Upper lobe of right lung (tissue), 1 donor: ENCODE results near the gene LHX3. TPM values are rescaled to one million over a fixed set of nuclear protein-coding genes. Genes with fewer than 3 reads are reported as not detected.

Experiments used
- ATAC-seq: fragments of 200-7000 bp; cut with Tn5 transposase; one replicate; pipeline ENCODE4 v1.9.1; 2020; ENCODE audit warnings: mild to moderate bottlenecking, moderate library complexity
- DNase-seq: peaks from one replicate; pipeline ENCODE4 v3.0.0-alpha.2; 2020
- H3K27ac ChIP-seq: fragments of 200-600 bp; one replicate; pipeline ENCODE4 v1.8.0; 2022
- H3K27me3 ChIP-seq: fragments of 200-600 bp; one replicate; pipeline ENCODE4 v1.8.0; 2022; ENCODE audit warnings: mild to moderate bottlenecking
- H3K36me3 ChIP-seq: fragments of 200-600 bp; one replicate; pipeline ENCODE4 v1.8.0; 2022
- H3K4me1 ChIP-seq: fragments of 200-600 bp; one replicate; pipeline ENCODE4 v1.8.0; 2022
- H3K4me3 ChIP-seq: fragments of 200-600 bp; one replicate; pipeline ENCODE4 v1.8.0; 2022; ENCODE audit warnings: mild to moderate bottlenecking
- H3K9me3 ChIP-seq: fragments of 200-600 bp; one replicate; pipeline ENCODE4 v1.8.0; 2022
- intact Hi-C: fragments of 100-400 bp; cut with DNase I; formaldehyde crosslinking; loops from one replicate; pipeline ENCODE4 v1.11.0; 2022
- total RNA-seq: library from RNA; stranded (reverse); fragmentation: NEBNext Ultra II Directional; extraction: Animal tissue kit (Norgen Biotek cat#: 25700); gene quantifications from one replicate; pipeline ENCODE4 v1.2.1, GENCODE V29; 2021
- TF ChIP-seq, protein P1 (sequence below): fragments of 200-600 bp; IDR thresholded peaks from one replicate; pipeline ENCODE4 v1.8.0; 2022; ENCODE audit warnings: antibody characterized with exemption
- donor health status: DM: no; HTN: yes; CAD: no; lungs with severe emphysema.

The LHX3 gene
- total RNA-seq, 1 donor from 2014 or later, result not detected

DNA sequence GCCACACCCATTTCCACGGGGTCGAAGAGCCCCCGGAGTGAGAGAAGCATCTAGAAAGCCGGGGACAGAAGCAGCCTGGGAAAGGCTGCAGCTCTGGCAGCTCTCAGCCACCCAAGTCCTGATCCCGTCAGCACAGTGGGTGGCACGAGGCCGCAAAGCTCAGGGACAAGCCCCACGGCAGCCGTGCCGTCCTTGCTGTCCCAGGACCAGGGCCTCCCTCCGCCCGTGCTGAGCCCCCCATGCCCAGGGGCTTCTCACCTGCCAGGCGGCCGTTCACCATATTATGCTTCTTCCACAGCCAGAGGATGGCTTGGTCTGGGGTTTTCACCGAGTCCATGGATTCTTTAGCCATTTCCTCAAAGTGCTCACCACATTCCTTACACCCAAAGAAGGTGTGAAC, 6.1 kb upstream of the LHX3 start:
- Histone ChIP-seq H3K4me3 (no peak overlapping the region), H3K9me3 (no peaks in the 10 kb centered on the region), H3K27me3 (no peaks in the 10 kb centered on the region), H3K4me1 (no peaks in the 10 kb centered on the region), H3K27ac (no peak overlapping the region), H3K36me3 (peaks cover 18% of the 10 kb centered on the region)
- no peak for DNase-seq
- intact Hi-C loops, result no loop called here
- no peak for ATAC-seq
- TF ChIP-seq, protein P1, sequence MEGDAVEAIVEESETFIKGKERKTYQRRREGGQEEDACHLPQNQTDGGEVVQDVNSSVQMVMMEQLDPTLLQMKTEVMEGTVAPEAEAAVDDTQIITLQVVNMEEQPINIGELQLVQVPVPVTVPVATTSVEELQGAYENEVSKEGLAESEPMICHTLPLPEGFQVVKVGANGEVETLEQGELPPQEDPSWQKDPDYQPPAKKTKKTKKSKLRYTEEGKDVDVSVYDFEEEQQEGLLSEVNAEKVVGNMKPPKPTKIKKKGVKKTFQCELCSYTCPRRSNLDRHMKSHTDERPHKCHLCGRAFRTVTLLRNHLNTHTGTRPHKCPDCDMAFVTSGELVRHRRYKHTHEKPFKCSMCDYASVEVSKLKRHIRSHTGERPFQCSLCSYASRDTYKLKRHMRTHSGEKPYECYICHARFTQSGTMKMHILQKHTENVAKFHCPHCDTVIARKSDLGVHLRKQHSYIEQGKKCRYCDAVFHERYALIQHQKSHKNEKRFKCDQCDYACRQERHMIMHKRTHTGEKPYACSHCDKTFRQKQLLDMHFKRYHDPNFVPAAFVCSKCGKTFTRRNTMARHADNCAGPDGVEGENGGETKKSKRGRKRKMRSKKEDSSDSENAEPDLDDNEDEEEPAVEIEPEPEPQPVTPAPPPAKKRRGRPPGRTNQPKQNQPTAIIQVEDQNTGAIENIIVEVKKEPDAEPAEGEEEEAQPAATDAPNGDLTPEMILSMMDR, result no peak

DNA sequence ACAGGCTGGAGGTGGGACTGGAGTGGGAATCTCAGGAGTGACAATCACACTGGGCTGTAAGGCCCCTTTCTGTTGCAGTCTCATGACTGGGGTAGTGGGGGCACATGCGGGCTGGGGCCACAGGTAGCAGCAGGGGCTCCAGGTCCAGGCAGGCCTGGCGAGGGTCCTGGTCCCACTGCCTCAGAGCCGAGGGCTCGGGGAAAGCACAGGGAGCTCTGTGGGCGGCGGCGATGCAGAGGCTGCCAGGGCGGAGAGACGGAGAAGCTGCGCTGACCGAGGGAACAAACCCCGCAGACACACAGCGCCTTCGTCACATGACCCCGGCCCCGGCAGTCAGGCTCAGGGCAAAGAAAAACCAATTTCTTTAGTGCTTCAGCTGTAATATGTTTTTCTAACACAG, 5.3 kb upstream of the LHX3 start:
- DNase-seq, result no peak

DNA sequence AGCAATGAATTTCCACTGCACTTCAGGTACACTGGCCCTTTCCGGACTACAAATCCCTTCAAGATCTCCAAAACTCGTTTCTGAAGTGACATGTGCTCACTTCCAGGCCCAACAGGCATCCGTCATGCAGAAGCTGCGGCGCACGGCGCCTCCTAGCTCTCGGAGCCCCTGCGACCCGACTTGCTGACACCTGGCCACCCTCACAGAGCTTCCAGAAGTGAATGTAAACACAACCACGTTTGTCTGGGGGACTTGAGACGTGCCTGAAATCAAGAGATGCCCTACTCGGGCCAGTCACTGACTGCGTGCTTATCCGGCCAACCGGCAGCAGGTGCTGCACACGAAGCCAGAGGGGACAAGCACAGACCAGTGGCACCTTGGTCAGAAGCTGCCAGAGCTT, 4.9 kb upstream of the LHX3 start:
- Histone ChIP-seq H3K4me3 (no peak overlapping the region), H3K36me3 (peaks cover 8% of the 10 kb centered on the region), H3K27ac (no peak overlapping the region), H3K9me3 (no peaks in the 10 kb centered on the region), H3K4me1 (no peaks in the 10 kb centered on the region), H3K27me3 (peaks cover 8% of the 10 kb centered on the region)
- ATAC-seq, result no peak
- intact Hi-C loops, result no loop called here
- TF ChIP-seq, protein P1, result no peak
- DNase-seq, result no peak

More for the DNA sequence above, 5.3 kb upstream of the LHX3 start:
- Histone ChIP-seq H3K27me3 (peaks cover 3% of the 10 kb centered on the region), H3K9me3 (no peaks in the 10 kb centered on the region), H3K27ac (no peak overlapping the region), H3K36me3 (peaks cover 12% of the 10 kb centered on the region), H3K4me3 (no peak overlapping the region), H3K4me1 (no peaks in the 10 kb centered on the region)
- intact Hi-C loops, result no loop called here
- ATAC-seq, result no peak
- TF ChIP-seq, protein P1, result no peak

DNA sequence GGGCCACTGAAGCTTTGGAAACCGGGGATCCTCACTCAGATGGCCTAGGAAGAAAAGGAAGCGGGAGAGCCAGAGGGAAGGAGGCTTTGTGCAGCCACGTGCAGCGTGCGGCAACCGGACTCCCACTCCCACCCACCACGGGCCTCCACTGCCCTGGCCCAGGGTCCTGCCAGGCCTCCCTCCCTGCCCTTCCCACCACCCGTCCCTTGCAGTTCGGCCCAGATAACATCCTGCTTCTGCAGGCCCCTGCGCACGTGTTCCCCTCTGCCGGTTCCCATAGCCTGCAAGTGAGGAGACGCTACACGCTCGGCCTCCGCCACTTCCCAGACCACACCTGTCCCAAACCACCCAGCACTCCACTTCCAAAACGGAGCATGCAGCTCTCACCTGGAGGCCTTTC, 4.3 kb upstream of the LHX3 start:
- ATAC-seq (no peak), DNase-seq (no peak)
- Histone ChIP-seq H3K27me3 (peaks cover 14% of the 10 kb centered on the region), H3K36me3 (peaks cover 3% of the 10 kb centered on the region), H3K27ac (no peak overlapping the region), H3K9me3 (no peaks in the 10 kb centered on the region), H3K4me3 (no peak overlapping the region), H3K4me1 (no peaks in the 10 kb centered on the region)
- intact Hi-C loops, result no loop called here
- TF ChIP-seq, protein P1, result no peak

GRCh38 chr9:136208675-136209074, 3.7 kb upstream of the LHX3 start:
- TF ChIP-seq, protein P1, result no peak
- Histone ChIP-seq H3K27ac (no peak overlapping the region), H3K36me3 (no peaks in the 10 kb centered on the region), H3K4me3 (no peak overlapping the region), H3K27me3 (peaks cover 19% of the 10 kb centered on the region), H3K4me1 (no peaks in the 10 kb centered on the region), H3K9me3 (no peaks in the 10 kb centered on the region)
- no peak for DNase-seq
- intact Hi-C loops, result no loop called here
- no peak for ATAC-seq

- H3K36me3 ChIP-seq, result no peaks in the 10 kb centered on the region
- TF ChIP-seq, protein P1, result no peak
- peaks cover 27% of the 10 kb centered on the region for H3K27me3 ChIP-seq
- H3K4me3 ChIP-seq, result no peak overlapping the region
- no peaks in the 10 kb centered on the region for H3K4me1 ChIP-seq
- intact Hi-C loops, result no loop called here
- DNase-seq (no peak), ATAC-seq (no peak)
- no peaks in the 10 kb centered on the region for H3K9me3 ChIP-seq
- no peak overlapping the region for H3K27ac ChIP-seq
Observed at GRCh38 chr9:136207616-136208015, 2.7 kb upstream of the LHX3 start.
